Umbilical cord (tissue), 2 donors: Measurements from ENCODE around the gene BORA. TPM values are rescaled to one million over a fixed set of nuclear protein-coding genes. Genes with fewer than 3 reads are reported as not detected.
A peak's percentile ranks its signal among the peaks of the same experiment; 100 is the strongest.
"Not testable (repeated sequence)": the region's sequence is repeated elsewhere in the genome, so short reads cannot be mapped to it uniquely, and the experiment has no call there.

ENCODE experiments used
- DNase-seq: peaks from one replicate; pipeline ENCODE4 v3.0.0-alpha.2; 2015; ENCODE audit warnings: low spot score
- total RNA-seq: library from RNA; depleted of rRNA; stranded (reverse); fragments of >200 nt; gene quantifications from one replicate; pipeline ENCODE4 v1.2.3, GENCODE V29; 2014; ENCODE audit warnings: low replicate concordance; ENCODE audit not compliant: insufficient read depth

BORA gene
- total RNA-seq, 1 donor from 2014 or later = 7.7 TPM

DNA sequence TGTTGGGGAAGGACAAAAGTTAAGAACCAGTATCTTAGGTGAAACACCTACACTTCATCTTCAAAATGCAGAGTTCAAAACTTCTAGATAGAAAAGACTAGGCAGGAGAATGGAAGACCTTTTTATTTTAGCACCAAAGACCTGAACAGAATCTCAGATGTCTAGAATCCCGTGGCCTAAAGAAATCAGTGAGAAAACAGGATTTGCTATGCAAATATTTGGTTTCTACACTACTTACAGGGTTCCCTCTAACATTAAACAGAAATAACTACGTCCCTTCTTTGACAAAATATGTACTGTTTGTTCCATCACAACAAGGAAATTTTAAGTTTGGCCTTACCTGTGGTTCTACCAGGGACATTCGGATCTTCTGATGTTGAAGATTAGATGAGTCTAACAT is 32.5 kb downstream of the BORA start:
- no peak for DNase-seq

GRCh38 chr13:72763411-72763810 is 35.7 kb downstream of the BORA start:
- DNase-seq = no peak

DNA sequence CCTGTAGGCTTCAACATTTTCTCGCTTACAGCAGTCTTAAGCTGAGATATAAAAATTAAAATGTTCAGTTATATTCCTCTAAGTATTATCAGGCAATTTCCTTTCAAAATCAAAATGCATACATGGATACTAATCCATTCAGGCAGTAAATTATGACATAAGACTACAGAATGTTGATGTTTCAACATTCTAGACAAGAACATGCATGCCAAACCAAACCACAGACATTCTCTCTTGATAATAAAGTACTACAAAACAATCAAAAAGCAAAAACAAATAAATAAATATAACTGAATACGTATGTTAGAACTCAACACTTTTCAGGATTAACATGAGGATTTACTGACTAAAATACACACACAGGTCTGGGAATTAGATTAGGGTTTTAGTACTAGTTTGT is 46.3 kb downstream of the BORA start:
- no peak for DNase-seq

DNA sequence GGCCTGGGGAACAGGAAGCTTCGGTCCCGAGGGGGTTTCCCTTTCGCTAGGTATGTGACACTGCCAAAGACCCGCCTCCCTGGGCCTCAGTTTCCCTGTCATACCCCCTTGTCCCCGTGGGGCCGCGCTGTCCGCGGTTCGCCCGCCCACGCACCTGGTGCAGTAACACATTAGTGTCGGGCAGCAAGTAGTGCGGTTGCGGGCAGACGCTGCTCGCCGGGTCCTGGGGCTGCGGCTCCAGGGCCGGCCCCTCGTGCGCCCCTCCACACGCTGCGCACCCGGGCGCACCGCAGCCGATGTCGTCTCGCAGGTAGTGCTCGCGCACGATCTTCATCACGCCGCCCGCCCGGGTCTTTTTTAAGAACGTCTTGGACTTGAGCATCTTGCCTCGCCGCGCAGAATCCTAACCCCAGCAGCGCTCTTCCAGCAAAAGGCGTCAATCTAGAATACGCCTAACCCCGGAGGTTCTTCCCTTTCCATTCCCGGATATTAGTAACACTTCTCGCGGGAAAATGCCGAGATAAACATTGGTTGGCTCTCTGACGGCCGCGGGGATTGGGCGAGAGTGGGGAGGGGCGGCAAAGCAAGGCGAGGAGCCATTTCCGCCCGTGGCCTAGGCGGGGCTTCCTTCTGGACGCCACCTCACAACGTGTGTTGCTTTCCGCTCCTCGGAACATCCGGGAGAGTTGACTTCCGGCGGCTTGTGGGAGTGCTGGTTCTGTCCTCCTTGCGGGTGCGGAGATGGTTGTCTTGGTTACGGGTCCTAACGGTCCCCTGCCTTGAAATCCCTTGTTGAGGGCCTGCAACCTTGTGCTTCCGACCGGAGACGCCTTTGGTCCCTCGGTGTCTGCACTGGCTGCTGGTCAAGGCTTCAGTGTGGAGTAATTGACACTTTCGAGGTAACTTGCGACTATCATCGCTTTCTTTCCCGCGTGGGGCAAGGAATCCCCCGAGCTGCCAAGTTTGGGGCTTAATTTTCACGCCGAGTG is 54.0 kb downstream of the BORA start, which contains the start of the genes DIS3 and PIBF1:
DIS3 (minus strand) TSS at position 450 of the 989 bp plus-strand sequence; CDS start at position 382, 68 bp downstream.
PIBF1 (plus strand) TSS at position 683 of the 989 bp plus-strand sequence. CDS start 1,337 bp downstream, outside the sequence.
- DNase-seq = peak; percentile 99

GRCh38 chr13:72782717-72783116 is 55.0 kb downstream of the BORA start:
- DNase-seq = peak; percentile 15

- not testable (repeated sequence) for DNase-seq
Observed at GRCh38 chr13:72784679-72785078, 57.0 kb downstream of the BORA start.

DNA sequence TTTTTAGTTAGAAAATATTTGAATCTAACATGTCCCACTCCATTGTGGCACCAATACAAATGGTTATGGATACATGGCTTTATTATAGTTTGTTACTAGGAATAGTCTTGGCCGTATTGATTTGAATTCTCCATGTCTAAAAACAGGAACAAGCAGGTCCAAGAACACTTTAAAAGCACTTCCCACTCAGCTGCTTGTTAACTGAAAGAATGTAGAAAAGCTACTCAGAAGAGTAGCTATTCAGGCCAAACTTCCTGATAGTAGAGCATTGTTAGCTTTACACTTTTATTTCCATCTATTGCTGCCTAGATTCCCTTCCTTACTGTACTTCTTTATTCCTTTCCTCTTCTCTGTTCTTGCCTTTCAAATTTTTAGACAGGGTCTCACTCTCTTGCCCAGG is 61.1 kb downstream of the BORA start:
- no peak for DNase-seq

DNA sequence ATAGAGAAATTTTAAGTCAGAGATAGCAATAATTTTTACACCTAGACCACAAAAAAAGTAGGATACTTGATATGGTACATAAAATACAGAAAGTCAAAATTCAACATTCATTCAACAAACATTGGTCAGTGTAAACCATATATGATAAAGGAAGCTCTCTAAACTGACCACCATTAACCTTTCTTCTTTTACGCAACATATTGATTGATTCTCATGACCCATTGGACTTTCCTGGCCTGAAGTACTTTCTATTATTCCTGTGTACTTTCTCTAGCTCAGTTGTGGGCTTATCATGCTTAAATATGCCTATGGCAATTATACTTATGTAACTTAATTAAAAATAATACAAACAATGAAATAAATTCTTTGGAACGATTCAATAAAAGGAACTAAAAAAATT is 64.9 kb downstream of the BORA start:
- DNase-seq = no peak

GRCh38 chr13:72798817-72799216 is 71.1 kb downstream of the BORA start:
- no peak for DNase-seq

GRCh38 chr13:72804301-72804700 is 76.6 kb downstream of the BORA start:
- DNase-seq = peak; percentile 7

Other genes with a start within 250 kb of the BORA start
- 11.3 TPM for gene MZT1, start 294 bp upstream of the BORA start, total RNA-seq
- 22.4 TPM for gene DIS3, start 54.0 kb downstream of the BORA start, total RNA-seq
- 22.1 TPM for gene PIBF1, start 54.2 kb downstream of the BORA start, total RNA-seq